Vagina (tissue), 2 donors: ENCODE results near the gene SHISA5. TPM values are rescaled to one million over a fixed set of nuclear protein-coding genes. Genes with fewer than 3 reads are reported as not detected.
"Not testable (repeated sequence)": the region's sequence is repeated elsewhere in the genome, so short reads cannot be mapped to it uniquely, and the experiment has no call there.

Experiments used
- DNase-seq, 2 donors: peaks; one replicate each; pipeline ENCODE4 v3.0.0-alpha.2; 2017; ENCODE audit errors: extremely low spot score in 2 of 2
- H3K27ac ChIP-seq: fragments of 200-600 bp; sonication (generic); one replicate; pipeline ENCODE4 v1.5.1; 2019
- H3K27me3 ChIP-seq: fragments of 200-600 bp; sonication (generic); one replicate; pipeline ENCODE4 v1.5.1; 2019
- H3K36me3 ChIP-seq, 2 donors: fragments of 200-600 bp; sonication (generic); one replicate each; pipeline ENCODE4 v1.5.1; 2017 to 2019
- H3K4me1 ChIP-seq: fragments of 200-600 bp; sonication (generic); one replicate; pipeline ENCODE4 v1.5.1; 2019
- H3K4me3 ChIP-seq, 2 donors: fragments of 200-600 bp; sonication (generic); 1 replicate in 1 of 2; 2 replicates in 1 of 2; pipeline ENCODE4 v1.5.1; 2016 to 2019
- H3K9me3 ChIP-seq: fragments of 200-600 bp; sonication (generic); one replicate; pipeline ENCODE4 v1.5.1; 2019
- POLR2A ChIP-seq, 2 donors: fragments of 450-650 bp; IDR thresholded peaks; one replicate each; pipeline ENCODE4 v1.6.1; 2017; ENCODE audit warnings: antibody characterized with exemption in 2 of 2, mild to moderate bottlenecking in 2 of 2, moderate library complexity in 2 of 2
- POLR2AphosphoS5 ChIP-seq, 2 donors: sonication (generic); formaldehyde crosslinking; IDR thresholded peaks; one replicate each; pipeline ENCODE4 v1.9.0; 2017; ENCODE audit warnings: antibody characterized with exemption in 2 of 2, mild to moderate bottlenecking in 2 of 2, low read depth in 1 of 2; ENCODE audit not compliant: insufficient read depth in 1 of 2
- intact Hi-C: fragments of 100-400 bp; cut with DNase I; formaldehyde crosslinking; loops from one replicate; pipeline ENCODE4 v1.15.1; 2023
- total RNA-seq: library from RNA; depleted of rRNA; stranded (reverse); fragments of >200 nt; gene quantifications from one replicate; pipeline ENCODE4 v1.2.3, GENCODE V29; 2016
- TF ChIP-seq, protein P1 (sequence below), 3 experiments: fragments of 450-650 bp in 2 of 3; fragments of 200-600 bp in 1 of 3; sonication (generic) in 1 of 3; IDR thresholded peaks; one replicate each; pipeline ENCODE4 v1.5.1; 2017 to 2019; ENCODE audit warnings: antibody characterized with exemption in 3 of 3, mild to moderate bottlenecking in 2 of 3, moderate library complexity in 2 of 3

The SHISA5 gene
- total RNA-seq, 1 donor from 2014 or later = 133 TPM

- Histone ChIP-seq H3K27ac (peak overlapping the region; percentile 100), H3K9me3 (no peaks in the 10 kb centered on the region), H3K27me3 (no peaks in the 10 kb centered on the region), H3K4me3 (peak overlapping the region in 1 of 2 donors; percentile 60), H3K36me3 (peaks cover 0 to 37% of the 10 kb centered on the region in 2 donors), H3K4me1 (peaks cover 54% of the 10 kb centered on the region)
- DNase-seq = no peak
- intact Hi-C loops = loop anchor here (2.0 kb wide), 2 partner anchors 40 to 84 kb away; partner anchors contain the start of gene SHISA5
- TF ChIP-seq, protein P1, sequence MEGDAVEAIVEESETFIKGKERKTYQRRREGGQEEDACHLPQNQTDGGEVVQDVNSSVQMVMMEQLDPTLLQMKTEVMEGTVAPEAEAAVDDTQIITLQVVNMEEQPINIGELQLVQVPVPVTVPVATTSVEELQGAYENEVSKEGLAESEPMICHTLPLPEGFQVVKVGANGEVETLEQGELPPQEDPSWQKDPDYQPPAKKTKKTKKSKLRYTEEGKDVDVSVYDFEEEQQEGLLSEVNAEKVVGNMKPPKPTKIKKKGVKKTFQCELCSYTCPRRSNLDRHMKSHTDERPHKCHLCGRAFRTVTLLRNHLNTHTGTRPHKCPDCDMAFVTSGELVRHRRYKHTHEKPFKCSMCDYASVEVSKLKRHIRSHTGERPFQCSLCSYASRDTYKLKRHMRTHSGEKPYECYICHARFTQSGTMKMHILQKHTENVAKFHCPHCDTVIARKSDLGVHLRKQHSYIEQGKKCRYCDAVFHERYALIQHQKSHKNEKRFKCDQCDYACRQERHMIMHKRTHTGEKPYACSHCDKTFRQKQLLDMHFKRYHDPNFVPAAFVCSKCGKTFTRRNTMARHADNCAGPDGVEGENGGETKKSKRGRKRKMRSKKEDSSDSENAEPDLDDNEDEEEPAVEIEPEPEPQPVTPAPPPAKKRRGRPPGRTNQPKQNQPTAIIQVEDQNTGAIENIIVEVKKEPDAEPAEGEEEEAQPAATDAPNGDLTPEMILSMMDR (IDR thresholded peaks at IDR 0.05) = no peak
- TF ChIP-seq POLR2A (IDR thresholded peaks at IDR 0.05) (no peak), POLR2AphosphoS5 (IDR thresholded peaks at IDR 0.05; ENCODE audit: insufficient read depth in 1 of 2, low read depth in 1 of 2) (no peak)
Measured at GRCh38 chr3:48465237-48465530, 38.8 kb downstream of the SHISA5 start.

DNA sequence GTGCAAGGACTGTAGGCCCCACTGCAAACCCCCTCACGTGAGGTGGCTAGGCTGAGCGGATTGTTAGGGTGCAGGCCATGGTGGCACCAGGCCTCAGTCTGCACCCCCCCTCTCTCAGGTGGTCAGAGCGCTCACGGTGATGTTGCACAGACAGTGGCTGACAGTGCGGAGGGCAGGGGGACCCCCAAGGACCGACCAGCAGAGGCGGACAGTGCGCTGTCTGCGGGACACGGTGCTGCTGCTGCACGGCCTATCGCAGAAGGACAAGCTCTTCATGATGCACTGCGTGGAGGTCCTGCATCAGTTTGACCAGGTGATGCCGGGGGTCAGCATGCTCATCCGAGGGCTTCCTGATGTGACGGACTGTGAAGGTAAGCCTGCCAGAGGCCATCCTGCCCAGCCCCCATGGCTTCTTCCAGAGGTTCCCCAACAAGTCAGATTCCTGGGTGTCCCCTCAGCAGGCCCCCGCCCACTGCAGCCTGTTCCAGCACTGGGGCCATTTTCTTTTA is 39.2 kb downstream of the SHISA5 start:
- H3K27me3 ChIP-seq = no peaks in the 10 kb centered on the region
- H3K4me1 ChIP-seq = peaks cover 49% of the 10 kb centered on the region
- peak overlapping the region; percentile 100 for H3K27ac ChIP-seq
- no peak for DNase-seq
- TF ChIP-seq, protein P1 (IDR thresholded peaks at IDR 0.05) = no peak
- TF ChIP-seq POLR2AphosphoS5 (IDR thresholded peaks at IDR 0.05; ENCODE audit: insufficient read depth in 1 of 2, low read depth in 1 of 2) = no peak
- TF ChIP-seq POLR2A (IDR thresholded peaks at IDR 0.05) = no peak
- peaks cover 0 to 41% of the 10 kb centered on the region in 2 donors for H3K36me3 ChIP-seq
- intact Hi-C loops = loop anchor here (2.0 kb wide), 2 partner anchors 40 to 84 kb away; partner anchors contain the start of gene SHISA5
- H3K9me3 ChIP-seq = no peaks in the 10 kb centered on the region
- H3K4me3 ChIP-seq = no peak overlapping the region

DNA sequence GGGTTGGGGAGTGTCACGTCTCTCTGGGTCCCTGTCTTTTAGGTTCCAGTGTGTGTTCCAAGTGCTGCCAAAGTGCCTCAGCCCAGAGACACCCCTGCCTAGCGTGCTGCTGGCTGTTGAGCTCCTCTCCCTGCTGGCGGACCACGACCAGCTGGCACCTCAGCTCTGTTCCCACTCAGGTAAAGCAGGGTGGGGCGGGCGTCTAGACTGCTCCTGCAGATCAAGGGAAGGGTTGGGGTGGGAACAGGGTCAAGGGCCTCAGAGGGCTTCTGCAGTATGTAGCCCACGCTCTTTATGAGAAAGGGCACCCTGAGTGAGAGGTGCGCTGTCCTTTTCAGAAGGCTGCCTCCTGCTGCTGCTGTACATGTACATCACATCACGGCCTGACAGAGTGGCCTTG is 40.3 kb downstream of the SHISA5 start:
- no peaks in the 10 kb centered on the region for H3K27me3 ChIP-seq
- no peak for DNase-seq
- no peak overlapping the region for H3K4me3 ChIP-seq
- peaks cover 0 to 40% of the 10 kb centered on the region in 2 donors for H3K36me3 ChIP-seq
- H3K4me1 ChIP-seq = peaks cover 39% of the 10 kb centered on the region
- no peak overlapping the region for H3K27ac ChIP-seq
- intact Hi-C loops = loop anchor here (2.0 kb wide), 2 partner anchors 41 to 85 kb away; partner anchors contain the start of gene SHISA5
- TF ChIP-seq POLR2AphosphoS5 (IDR thresholded peaks at IDR 0.05; ENCODE audit: insufficient read depth in 1 of 2, low read depth in 1 of 2) (no peak), POLR2A (IDR thresholded peaks at IDR 0.05) (no peak)
- TF ChIP-seq, protein P1 (IDR thresholded peaks at IDR 0.05) = no peak
- H3K9me3 ChIP-seq = no peaks in the 10 kb centered on the region

DNA sequence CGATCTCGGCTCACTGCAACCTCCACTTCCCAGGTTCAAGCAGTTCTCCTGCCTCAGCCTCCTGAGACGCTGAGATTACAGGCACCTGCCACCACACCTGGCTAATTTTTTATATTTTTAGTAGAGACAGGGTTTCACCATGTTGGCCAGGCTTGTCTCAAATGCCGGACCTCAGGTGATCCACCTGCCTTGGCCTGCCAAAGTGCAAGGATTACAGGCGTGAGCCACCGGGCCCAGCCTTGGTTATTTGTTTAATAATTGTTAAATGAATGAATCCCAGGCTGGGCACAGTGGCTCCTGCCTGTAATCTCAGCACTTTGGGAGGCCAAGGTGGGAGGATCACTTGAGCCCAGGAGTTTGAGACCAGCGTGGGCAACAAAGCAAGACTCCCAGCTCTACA is 42.2 kb downstream of the SHISA5 start:
- Histone ChIP-seq H3K4me1 (peaks cover 19% of the 10 kb centered on the region), H3K36me3 (peaks cover 0 to 30% of the 10 kb centered on the region in 2 donors)
- H3K27me3 ChIP-seq, H3K4me3 ChIP-seq, DNase-seq, H3K27ac ChIP-seq, intact Hi-C loops, H3K9me3 ChIP-seq: not testable (repeated sequence)

DNA sequence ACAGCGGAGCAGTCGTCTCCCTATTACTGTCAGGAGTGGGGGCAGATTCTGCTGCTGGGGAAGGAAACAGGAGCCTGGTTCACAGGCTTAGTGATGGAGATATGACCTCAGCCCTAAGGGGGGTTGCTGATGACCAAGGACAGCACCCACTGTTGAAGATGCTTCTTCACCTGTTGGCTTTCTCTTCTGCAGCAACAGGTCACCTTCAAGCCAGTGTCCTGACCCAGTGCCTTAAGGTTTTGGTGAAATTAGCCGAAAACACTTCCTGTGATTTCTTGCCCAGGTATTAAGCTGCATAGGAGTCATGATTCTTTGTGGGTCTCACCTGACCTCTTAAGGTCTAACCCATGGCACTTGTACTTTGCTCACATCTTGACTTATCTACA is 43.5 kb downstream of the SHISA5 start:
- H3K27ac ChIP-seq = no peak overlapping the region
- peaks cover 0 to 30% of the 10 kb centered on the region in 2 donors for H3K36me3 ChIP-seq
- TF ChIP-seq, protein P1 (IDR thresholded peaks at IDR 0.05) = no peak
- TF ChIP-seq POLR2AphosphoS5 (IDR thresholded peaks at IDR 0.05; ENCODE audit: insufficient read depth in 1 of 2, low read depth in 1 of 2) = no peak
- no peak for TF ChIP-seq POLR2A (IDR thresholded peaks at IDR 0.05)
- H3K4me1 ChIP-seq = peaks cover 9% of the 10 kb centered on the region
- intact Hi-C loops = no loop called here
- H3K4me3 ChIP-seq = no peak overlapping the region
- H3K27me3 ChIP-seq = no peaks in the 10 kb centered on the region
- no peak for DNase-seq
- no peaks in the 10 kb centered on the region for H3K9me3 ChIP-seq
